HEK293 (cell line): Measurements from ENCODE around the gene RSPH1.

Source experiments
- CTCF ChIA-PET: fragments of 350-600 bp; formaldehyde crosslinking; extraction: SDS; loops from one replicate; lab custom pipeline; 2021; ENCODE audit warnings: antibody characterized with exemption; lab: Yijun Ruan, JAX
- POLR2A ChIA-PET: fragments of 300-600 bp; formaldehyde crosslinking; extraction: SDS; loops from one replicate; lab custom pipeline; 2020; ENCODE audit warnings: antibody characterized with exemption, inconsistent platforms; lab: Yijun Ruan, JAX
- H3K27ac ChIP-seq: fragments of 200-500 bp; sonication (Bioruptor generic); 2 replicates; pipeline ENCODE4 v1.5.1; 2014; ENCODE audit warnings: low read depth, low read length, control low read depth, inconsistent platforms; ENCODE audit errors: extremely low read depth
- H3K36me3 ChIP-seq, 2 experiments: fragments of 200-500 bp in 1 of 2; sonication (Bioruptor generic) in 1 of 2; 1 replicate in 1 of 2; 2 replicates in 1 of 2; pipeline ENCODE4 v1.5.1; 2014 to 2017; ENCODE audit warnings: inconsistent platforms in 2 of 2, low read length in 2 of 2; ENCODE audit not compliant: control insufficient read depth in 2 of 2, insufficient read depth in 1 of 2
- H3K4me1 ChIP-seq: fragments of 200-500 bp; sonication (Bioruptor generic); 2 replicates; pipeline ENCODE4 v1.5.1; 2014; ENCODE audit warnings: mild to moderate bottlenecking, low read length, inconsistent platforms; ENCODE audit not compliant: control insufficient read depth, insufficient read depth
- H3K4me3 ChIP-seq: 2 replicates; pipeline ENCODE4 v1.5.1; 2011; ENCODE audit warnings: low read depth, mild to moderate bottlenecking, control low read depth, low read length, moderate library complexity
- H3K9me3 ChIP-seq: fragments of 200-500 bp; sonication (Bioruptor generic); 2 replicates; pipeline ENCODE4 v1.5.1; 2014; ENCODE audit warnings: low read depth, low read length, inconsistent platforms; ENCODE audit not compliant: control insufficient read depth, insufficient read depth
- EGR2 ChIP-seq: fragments of 450-650 bp; formaldehyde crosslinking; IDR thresholded peaks from 2 replicates; pipeline ENCODE4 v1.5.1; 2016; ENCODE audit warnings: low read depth, missing biosample characterization, missing genetic modification characterization
- SP7 ChIP-seq: fragments of 450-650 bp; formaldehyde crosslinking; IDR thresholded peaks from 2 replicates; pipeline ENCODE4 v1.5.1; 2016; ENCODE audit warnings: missing biosample characterization, missing genetic modification characterization
- ZIC2 ChIP-seq: fragments of 450-650 bp; formaldehyde crosslinking; IDR thresholded peaks from 2 replicates; pipeline ENCODE4 v1.5.1; 2016; ENCODE audit warnings: missing biosample characterization, missing genetic modification characterization
- ZNF202 ChIP-seq: fragments of 450-650 bp; formaldehyde crosslinking; IDR thresholded peaks from 2 replicates; pipeline ENCODE4 v1.5.1; 2016; ENCODE audit warnings: missing biosample characterization, missing genetic modification characterization, borderline replicate concordance
- ZNF223 ChIP-seq: fragments of 450-650 bp; formaldehyde crosslinking; IDR thresholded peaks from 2 replicates; pipeline ENCODE4 v1.5.1; 2016; ENCODE audit warnings: missing biosample characterization, missing genetic modification characterization
- ZNF24 ChIP-seq: fragments of 450-650 bp; formaldehyde crosslinking; IDR thresholded peaks from 2 replicates; pipeline ENCODE4 v1.5.1; 2016; ENCODE audit warnings: missing biosample characterization, missing genetic modification characterization
- ZNF571 ChIP-seq: fragments of 450-650 bp; formaldehyde crosslinking; IDR thresholded peaks from 2 replicates; pipeline ENCODE4 v1.5.0; 2017; ENCODE audit warnings: missing biosample characterization, missing genetic modification characterization
- ZNF585B ChIP-seq: fragments of 450-650 bp; formaldehyde crosslinking; IDR thresholded peaks from 2 replicates; pipeline ENCODE4 v1.5.1; 2016; ENCODE audit warnings: missing biosample characterization, missing genetic modification characterization
- ZNF677 ChIP-seq: fragments of 450-650 bp; IDR thresholded peaks from 2 replicates; pipeline ENCODE4 v1.5.0; 2018; ENCODE audit warnings: missing biosample characterization, mild to moderate bottlenecking, missing genetic modification characterization, moderate library complexity
- ZSCAN23 ChIP-seq: fragments of 450-650 bp; formaldehyde crosslinking; IDR thresholded peaks from 2 replicates; pipeline ENCODE4 v1.5.1; 2016; ENCODE audit warnings: missing biosample characterization, missing genetic modification characterization
- TF ChIP-seq, protein P1 (sequence below): fragments of 450-650 bp; formaldehyde crosslinking; IDR thresholded peaks from 2 replicates; pipeline ENCODE4 v1.5.1; 2016; ENCODE audit warnings: missing biosample characterization, missing genetic modification characterization
- TF ChIP-seq, protein P2 (sequence below): fragments of 450-650 bp; formaldehyde crosslinking; IDR thresholded peaks from 2 replicates; pipeline ENCODE4 v1.5.1; 2016; ENCODE audit warnings: missing biosample characterization, missing genetic modification characterization
- TF ChIP-seq, protein P3 (sequence below): fragments of 450-650 bp; formaldehyde crosslinking; IDR thresholded peaks from 2 replicates; pipeline ENCODE4 v1.5.1; 2016; ENCODE audit warnings: missing biosample characterization, missing genetic modification characterization
- TF ChIP-seq, protein P4 (sequence below): fragments of 450-650 bp; formaldehyde crosslinking; IDR thresholded peaks from 2 replicates; pipeline ENCODE4 v1.5.1; 2016; ENCODE audit warnings: missing biosample characterization, missing genetic modification characterization
- TF ChIP-seq, protein P5 (sequence below): fragments of 450-650 bp; formaldehyde crosslinking; optimal IDR thresholded peaks from 2 replicates; pipeline ENCODE3; 2016; ENCODE audit warnings: missing biosample characterization, mild to moderate bottlenecking, missing genetic modification characterization
- TF ChIP-seq, protein P6 (sequence below): fragments of 450-650 bp; formaldehyde crosslinking; IDR thresholded peaks from 2 replicates; pipeline ENCODE4 v1.5.1; 2017; ENCODE audit warnings: missing biosample characterization, missing genetic modification characterization
- TF ChIP-seq, protein P7 (sequence below): fragments of 450-650 bp; formaldehyde crosslinking; IDR thresholded peaks from 2 replicates; pipeline ENCODE4 v1.5.1; 2016; ENCODE audit warnings: missing biosample characterization, missing genetic modification characterization

Gene RSPH1

GRCh38 chr21:42437786-42438185 is 58.2 kb downstream of the RSPH1 start (continued):
- TF ChIP-seq, protein P1, sequence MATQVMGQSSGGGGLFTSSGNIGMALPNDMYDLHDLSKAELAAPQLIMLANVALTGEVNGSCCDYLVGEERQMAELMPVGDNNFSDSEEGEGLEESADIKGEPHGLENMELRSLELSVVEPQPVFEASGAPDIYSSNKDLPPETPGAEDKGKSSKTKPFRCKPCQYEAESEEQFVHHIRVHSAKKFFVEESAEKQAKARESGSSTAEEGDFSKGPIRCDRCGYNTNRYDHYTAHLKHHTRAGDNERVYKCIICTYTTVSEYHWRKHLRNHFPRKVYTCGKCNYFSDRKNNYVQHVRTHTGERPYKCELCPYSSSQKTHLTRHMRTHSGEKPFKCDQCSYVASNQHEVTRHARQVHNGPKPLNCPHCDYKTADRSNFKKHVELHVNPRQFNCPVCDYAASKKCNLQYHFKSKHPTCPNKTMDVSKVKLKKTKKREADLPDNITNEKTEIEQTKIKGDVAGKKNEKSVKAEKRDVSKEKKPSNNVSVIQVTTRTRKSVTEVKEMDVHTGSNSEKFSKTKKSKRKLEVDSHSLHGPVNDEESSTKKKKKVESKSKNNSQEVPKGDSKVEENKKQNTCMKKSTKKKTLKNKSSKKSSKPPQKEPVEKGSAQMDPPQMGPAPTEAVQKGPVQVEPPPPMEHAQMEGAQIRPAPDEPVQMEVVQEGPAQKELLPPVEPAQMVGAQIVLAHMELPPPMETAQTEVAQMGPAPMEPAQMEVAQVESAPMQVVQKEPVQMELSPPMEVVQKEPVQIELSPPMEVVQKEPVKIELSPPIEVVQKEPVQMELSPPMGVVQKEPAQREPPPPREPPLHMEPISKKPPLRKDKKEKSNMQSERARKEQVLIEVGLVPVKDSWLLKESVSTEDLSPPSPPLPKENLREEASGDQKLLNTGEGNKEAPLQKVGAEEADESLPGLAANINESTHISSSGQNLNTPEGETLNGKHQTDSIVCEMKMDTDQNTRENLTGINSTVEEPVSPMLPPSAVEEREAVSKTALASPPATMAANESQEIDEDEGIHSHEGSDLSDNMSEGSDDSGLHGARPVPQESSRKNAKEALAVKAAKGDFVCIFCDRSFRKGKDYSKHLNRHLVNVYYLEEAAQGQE (tag by site-specific recombination) = peak; percentile 95
- TF ChIP-seq, protein P2, sequence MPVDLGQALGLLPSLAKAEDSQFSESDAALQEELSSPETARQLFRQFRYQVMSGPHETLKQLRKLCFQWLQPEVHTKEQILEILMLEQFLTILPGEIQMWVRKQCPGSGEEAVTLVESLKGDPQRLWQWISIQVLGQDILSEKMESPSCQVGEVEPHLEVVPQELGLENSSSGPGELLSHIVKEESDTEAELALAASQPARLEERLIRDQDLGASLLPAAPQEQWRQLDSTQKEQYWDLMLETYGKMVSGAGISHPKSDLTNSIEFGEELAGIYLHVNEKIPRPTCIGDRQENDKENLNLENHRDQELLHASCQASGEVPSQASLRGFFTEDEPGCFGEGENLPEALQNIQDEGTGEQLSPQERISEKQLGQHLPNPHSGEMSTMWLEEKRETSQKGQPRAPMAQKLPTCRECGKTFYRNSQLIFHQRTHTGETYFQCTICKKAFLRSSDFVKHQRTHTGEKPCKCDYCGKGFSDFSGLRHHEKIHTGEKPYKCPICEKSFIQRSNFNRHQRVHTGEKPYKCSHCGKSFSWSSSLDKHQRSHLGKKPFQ (tag by site-specific recombination) = no peak
- TF ChIP-seq ZNF202 (tag by site-specific recombination) = no peak

DNA sequence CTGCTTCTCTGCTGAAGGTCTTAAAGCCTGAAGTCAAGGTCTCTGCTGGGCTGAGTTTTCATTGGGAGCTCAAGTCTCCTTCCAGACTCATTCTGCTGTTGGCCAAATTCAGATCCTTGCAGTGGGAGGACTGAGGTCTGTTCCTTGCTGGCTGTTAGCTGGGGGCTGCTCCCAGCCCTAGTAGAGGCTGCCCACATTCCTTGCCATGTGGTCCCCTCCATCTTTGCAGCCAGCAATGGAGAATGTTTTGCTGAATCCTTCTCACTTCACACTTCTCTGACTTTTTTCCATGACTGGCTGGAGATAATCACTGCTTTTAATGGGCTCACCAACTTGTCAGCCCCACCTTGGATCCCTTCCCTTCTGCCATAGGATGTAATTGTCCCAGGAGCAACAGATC is 59.1 kb downstream of the RSPH1 start:
- H3K27ac ChIP-seq = no peak overlapping the region
- TF ChIP-seq EGR2 (tag by site-specific recombination) = no peak
- TF ChIP-seq ZNF585B (tag by site-specific recombination) = no peak
- TF ChIP-seq, protein P3, sequence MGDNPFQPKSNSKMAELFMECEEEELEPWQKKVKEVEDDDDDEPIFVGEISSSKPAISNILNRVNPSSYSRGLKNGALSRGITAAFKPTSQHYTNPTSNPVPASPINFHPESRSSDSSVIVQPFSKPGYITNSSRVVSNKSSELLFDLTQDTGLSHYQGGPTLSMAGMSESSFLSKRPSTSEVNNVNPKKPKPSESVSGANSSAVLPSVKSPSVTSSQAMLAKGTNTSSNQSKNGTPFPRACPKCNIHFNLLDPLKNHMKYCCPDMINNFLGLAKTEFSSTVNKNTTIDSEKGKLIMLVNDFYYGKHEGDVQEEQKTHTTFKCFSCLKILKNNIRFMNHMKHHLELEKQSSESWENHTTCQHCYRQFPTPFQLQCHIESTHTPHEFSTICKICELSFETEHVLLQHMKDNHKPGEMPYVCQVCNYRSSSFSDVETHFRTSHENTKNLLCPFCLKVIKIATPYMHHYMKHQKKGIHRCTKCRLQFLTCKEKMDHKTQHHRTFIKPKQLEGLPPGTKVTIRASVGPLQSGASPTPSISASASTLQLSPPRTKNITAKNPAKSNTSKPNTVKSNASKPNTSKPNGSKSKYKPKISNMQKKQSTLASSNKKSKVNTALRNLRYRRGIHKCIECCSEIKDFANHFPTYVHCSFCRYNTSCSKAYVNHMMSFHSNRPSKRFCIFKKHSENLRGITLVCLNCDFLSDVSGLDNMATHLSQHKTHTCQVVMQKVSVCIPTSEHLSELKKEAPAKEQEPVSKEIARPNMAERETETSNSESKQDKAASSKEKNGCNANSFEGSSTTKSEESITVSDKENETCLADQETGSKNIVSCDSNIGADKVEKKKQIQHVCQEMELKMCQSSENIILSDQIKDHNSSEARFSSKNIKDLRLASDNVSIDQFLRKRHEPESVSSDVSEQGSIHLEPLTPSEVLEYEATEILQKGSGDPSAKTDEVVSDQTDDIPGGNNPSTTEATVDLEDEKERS (tag by site-specific recombination) = 0 out of 2 replicates have a peak, but pooled peaks have one; percentile 24
- TF ChIP-seq, all 188 proteins: peak for 1
- Histone ChIP-seq H3K4me3 (no peak overlapping the region), H3K36me3 (no peaks in the 10 kb centered on the region), H3K9me3 (no peaks in the 10 kb centered on the region), H3K4me1 (no peaks in the 10 kb centered on the region)
- ChIA-PET CTCF (interaction anchor here (0.6 kb wide), 2 partner anchors 45 to 54 kb away, joined by 3 to 4 read pairs; no protein-coding TSS in a partner anchor), POLR2A (no interaction called here)

DNA sequence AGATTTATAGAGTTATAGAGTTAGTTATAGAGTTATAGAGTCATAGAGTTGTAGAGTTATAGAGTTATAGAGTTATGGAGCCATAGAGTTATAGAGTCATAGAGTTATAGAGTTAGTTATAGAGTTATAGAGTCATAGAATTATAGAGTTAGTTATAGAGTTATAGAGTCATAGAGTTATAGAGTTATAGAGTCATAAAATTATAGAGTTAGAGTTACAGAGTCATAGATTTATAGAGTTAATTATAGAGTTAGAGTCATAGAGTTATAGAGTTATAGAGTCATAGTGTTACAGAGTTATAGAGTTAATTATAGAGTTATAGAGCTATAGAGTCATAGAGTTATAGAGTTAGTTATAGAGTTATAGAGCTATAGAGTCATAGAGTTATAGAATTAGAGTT is 60.2 kb downstream of the RSPH1 start:
- TF ChIP-seq ZNF677 (tag by site-specific recombination) (no peak), ZSCAN23 (tag by site-specific recombination) (no peak), SP7 (tag by site-specific recombination) (peak; percentile 53; the same call in 1 of the 2 replicates), ZNF24 (tag by site-specific recombination) (no peak), ZNF223 (tag by site-specific recombination) (no peak), ZNF571 (tag by site-specific recombination) (no peak), ZIC2 (tag by site-specific recombination) (no peak)
- TF ChIP-seq, protein P4, sequence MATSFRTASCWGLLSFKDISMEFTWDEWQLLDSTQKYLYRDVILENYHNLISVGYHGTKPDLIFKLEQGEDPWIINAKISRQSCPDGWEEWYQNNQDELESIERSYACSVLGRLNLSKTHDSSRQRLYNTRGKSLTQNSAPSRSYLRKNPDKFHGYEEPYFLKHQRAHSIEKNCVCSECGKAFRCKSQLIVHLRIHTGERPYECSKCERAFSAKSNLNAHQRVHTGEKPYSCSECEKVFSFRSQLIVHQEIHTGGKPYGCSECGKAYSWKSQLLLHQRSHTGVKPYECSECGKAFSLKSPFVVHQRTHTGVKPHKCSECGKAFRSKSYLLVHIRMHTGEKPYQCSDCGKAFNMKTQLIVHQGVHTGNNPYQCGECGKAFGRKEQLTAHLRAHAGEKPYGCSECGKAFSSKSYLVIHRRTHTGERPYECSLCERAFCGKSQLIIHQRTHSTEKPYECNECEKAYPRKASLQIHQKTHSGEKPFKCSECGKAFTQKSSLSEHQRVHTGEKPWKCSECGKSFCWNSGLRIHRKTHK (tag by site-specific recombination) = no peak
- TF ChIP-seq, protein P5, sequence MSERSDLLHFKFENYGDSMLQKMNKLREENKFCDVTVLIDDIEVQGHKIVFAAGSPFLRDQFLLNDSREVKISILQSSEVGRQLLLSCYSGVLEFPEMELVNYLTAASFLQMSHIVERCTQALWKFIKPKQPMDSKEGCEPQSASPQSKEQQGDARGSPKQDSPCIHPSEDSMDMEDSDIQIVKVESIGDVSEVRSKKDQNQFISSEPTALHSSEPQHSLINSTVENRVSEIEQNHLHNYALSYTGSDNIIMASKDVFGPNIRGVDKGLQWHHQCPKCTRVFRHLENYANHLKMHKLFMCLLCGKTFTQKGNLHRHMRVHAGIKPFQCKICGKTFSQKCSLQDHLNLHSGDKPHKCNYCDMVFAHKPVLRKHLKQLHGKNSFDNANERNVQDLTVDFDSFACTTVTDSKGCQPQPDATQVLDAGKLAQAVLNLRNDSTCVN (tag by site-specific recombination) = no peak
- TF ChIP-seq, protein P6, sequence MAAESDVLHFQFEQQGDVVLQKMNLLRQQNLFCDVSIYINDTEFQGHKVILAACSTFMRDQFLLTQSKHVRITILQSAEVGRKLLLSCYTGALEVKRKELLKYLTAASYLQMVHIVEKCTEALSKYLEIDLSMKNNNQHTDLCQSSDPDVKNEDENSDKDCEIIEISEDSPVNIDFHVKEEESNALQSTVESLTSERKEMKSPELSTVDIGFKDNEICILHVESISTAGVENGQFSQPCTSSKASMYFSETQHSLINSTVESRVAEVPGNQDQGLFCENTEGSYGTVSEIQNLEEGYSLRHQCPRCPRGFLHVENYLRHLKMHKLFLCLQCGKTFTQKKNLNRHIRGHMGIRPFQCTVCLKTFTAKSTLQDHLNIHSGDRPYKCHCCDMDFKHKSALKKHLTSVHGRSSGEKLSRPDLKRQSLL (tag by site-specific recombination) = peak; percentile 83; the same call in 1 of the 2 replicates
- TF ChIP-seq, protein P7, sequence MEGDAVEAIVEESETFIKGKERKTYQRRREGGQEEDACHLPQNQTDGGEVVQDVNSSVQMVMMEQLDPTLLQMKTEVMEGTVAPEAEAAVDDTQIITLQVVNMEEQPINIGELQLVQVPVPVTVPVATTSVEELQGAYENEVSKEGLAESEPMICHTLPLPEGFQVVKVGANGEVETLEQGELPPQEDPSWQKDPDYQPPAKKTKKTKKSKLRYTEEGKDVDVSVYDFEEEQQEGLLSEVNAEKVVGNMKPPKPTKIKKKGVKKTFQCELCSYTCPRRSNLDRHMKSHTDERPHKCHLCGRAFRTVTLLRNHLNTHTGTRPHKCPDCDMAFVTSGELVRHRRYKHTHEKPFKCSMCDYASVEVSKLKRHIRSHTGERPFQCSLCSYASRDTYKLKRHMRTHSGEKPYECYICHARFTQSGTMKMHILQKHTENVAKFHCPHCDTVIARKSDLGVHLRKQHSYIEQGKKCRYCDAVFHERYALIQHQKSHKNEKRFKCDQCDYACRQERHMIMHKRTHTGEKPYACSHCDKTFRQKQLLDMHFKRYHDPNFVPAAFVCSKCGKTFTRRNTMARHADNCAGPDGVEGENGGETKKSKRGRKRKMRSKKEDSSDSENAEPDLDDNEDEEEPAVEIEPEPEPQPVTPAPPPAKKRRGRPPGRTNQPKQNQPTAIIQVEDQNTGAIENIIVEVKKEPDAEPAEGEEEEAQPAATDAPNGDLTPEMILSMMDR (tag by site-specific recombination) = no peak
- Histone ChIP-seq H3K27ac (no peak overlapping the region), H3K4me3 (no peak overlapping the region), H3K9me3 (no peaks in the 10 kb centered on the region), H3K36me3 (no peaks in the 10 kb centered on the region), H3K4me1 (no peaks in the 10 kb centered on the region)
- CTCF ChIA-PET = no interaction called here
- POLR2A ChIA-PET = interaction anchor here (0.5 kb wide), 1 partner anchor 386 kb away, joined by 6 read pairs; no protein-coding TSS in a partner anchor
